Pancreas (tissue), 10 donors: ENCODE measurements around the gene MPPED1. TPM values are rescaled to one million over a fixed set of nuclear protein-coding genes. Genes with fewer than 3 reads are reported as not detected.

ENCODE experiments used
- ATAC-seq, 4 donors: fragments of 200-7000 bp; cut with Tn5 transposase; one replicate each; pipeline versions ENCODE4 v1.8.0 to v1.9.1; 2020; ENCODE audit warnings: mild to moderate bottlenecking in 4 of 4, moderate library complexity in 4 of 4
- DNase-seq, 6 donors: peaks; one replicate each; pipeline ENCODE4 v3.0.0-alpha.2; 2020
- FAIRE-seq: peaks from 2 replicates; lab custom pipeline; 2012; peaks lifted over from hg19 to GRCh38; lab: Jason Lieb, UNC
- H3K27ac ChIP-seq, 4 donors: fragments of 200-600 bp; sonication (generic); 1 replicate in 3 of 4; 2 replicates in 1 of 4; pipeline versions ENCODE4 v1.5.0 to v1.8.0; 2020
- H3K27me3 ChIP-seq, 4 donors: fragments of 200-600 bp; one replicate each; pipeline ENCODE4 v1.8.0; 2021
- H3K36me3 ChIP-seq, 3 donors: fragments of 200-600 bp; sonication (generic) in 1 of 3; one replicate each; pipeline versions ENCODE4 v1.5.0 to v1.8.0; 2020 to 2021
- H3K4me1 ChIP-seq, 3 donors: fragments of 200-600 bp; one replicate each; pipeline ENCODE4 v1.8.0; 2021
- H3K4me3 ChIP-seq, 4 donors: fragments of 200-600 bp; sonication (generic) in 2 of 4; one replicate each; pipeline versions ENCODE4 v1.5.0 to v1.8.0; 2020 to 2021
- H3K9me3 ChIP-seq, 4 donors: fragments of 200-600 bp; one replicate each; pipeline ENCODE4 v1.8.0; 2021
- WGBS, 2 donors: extraction: QIAGEN DNeasy Blood & Tissue Kit; methylation state at CpG; one replicate each; pipeline ENCODE4 v1.1.7; 2013; 5-methylcytosine and 5-hydroxymethylcytosine counted together
- intact Hi-C, 3 donors: fragments of 100-400 bp; cut with DNase I; formaldehyde crosslinking; loops; one replicate each; pipeline versions ENCODE4 v1.11.1 to v1.14.2; 2022
- polyA plus RNA-seq, 2 donors: library from polyadenylated mRNA; stranded (reverse); fragments of 200-250 nt; gene quantifications; one replicate each; pipeline ENCODE4 v1.2.3, GENCODE V29; 2013
- total RNA-seq, 6 donors: library from RNA; stranded (reverse); fragmentation: NEBNext Ultra II Directional in 4 of 6; extraction: Animal tissue kit (Norgen Biotek cat#: 25700) in 4 of 6; gene quantifications; one replicate each; pipeline versions ENCODE4 v1.2.1 to v1.2.4, GENCODE V29; 2021 to 2023
- TF ChIP-seq, protein P1 (sequence below), 4 donors: fragments of 200-600 bp; sonication (generic) in 3 of 4; IDR thresholded peaks; one replicate each; pipeline versions ENCODE4 v1.5.0 to v1.8.0; 2021; ENCODE audit warnings: antibody characterized with exemption in 4 of 4
- donor health status: healthy with polysubstance abuse.
- donor health status: DM: no; HTN: no; CAD: no; lungs with moderate emphysema.
- donor health status: DM: no; HTN: no; CAD: no.
- donor health status: control.
- donor health status: control.
- donor health status: Bipolar disorder and iron deficiency.
- donor health status: DM: yes; HTN: yes; CAD: no.
- donor health status: DM: no; HTN: no; CAD: no.
- donor health status: DM: no; HTN: no; CAD: no.
- donor health status: DM: yes; HTN: yes; CAD: no.

The MPPED1 gene
- total and polyA plus RNA-seq, 8 donors: 0.05 TPM; not detected in 7

DNA sequence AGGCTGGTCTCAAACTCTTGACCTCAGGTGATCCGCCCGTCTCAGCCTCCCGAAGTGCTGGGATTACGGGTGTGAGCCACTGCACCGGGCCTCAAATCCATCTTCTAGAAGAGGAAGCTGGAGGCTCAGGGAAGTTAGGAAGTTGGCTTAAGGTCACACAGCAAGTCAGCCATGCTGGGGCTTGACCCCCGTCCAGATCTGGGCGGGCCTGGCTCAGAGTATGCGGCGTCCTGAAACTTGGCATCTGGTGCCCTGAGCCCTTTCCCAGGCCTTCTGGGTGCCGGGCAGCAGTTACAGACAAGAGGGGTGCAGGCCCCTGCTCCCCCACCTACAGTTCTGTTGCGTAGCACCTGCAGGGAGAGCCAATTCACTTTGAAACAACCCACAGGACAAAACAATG is 11.2 kb downstream of the MPPED1 start:
- DNase-seq (peak in 1 of 6 donors; percentile 5), FAIRE-seq (no peak), ATAC-seq (no peak)
- H3K4me1 ChIP-seq: no peaks in the 10 kb centered on the region
- peaks cover 0 to 6% (median 3%) of the 10 kb centered on the region in 4 donors for H3K27me3 ChIP-seq
- H3K4me3 ChIP-seq: no peak overlapping the region
- intact Hi-C loops: no loop called here
- H3K36me3 ChIP-seq: no peaks in the 10 kb centered on the region
- TF ChIP-seq, protein P1, sequence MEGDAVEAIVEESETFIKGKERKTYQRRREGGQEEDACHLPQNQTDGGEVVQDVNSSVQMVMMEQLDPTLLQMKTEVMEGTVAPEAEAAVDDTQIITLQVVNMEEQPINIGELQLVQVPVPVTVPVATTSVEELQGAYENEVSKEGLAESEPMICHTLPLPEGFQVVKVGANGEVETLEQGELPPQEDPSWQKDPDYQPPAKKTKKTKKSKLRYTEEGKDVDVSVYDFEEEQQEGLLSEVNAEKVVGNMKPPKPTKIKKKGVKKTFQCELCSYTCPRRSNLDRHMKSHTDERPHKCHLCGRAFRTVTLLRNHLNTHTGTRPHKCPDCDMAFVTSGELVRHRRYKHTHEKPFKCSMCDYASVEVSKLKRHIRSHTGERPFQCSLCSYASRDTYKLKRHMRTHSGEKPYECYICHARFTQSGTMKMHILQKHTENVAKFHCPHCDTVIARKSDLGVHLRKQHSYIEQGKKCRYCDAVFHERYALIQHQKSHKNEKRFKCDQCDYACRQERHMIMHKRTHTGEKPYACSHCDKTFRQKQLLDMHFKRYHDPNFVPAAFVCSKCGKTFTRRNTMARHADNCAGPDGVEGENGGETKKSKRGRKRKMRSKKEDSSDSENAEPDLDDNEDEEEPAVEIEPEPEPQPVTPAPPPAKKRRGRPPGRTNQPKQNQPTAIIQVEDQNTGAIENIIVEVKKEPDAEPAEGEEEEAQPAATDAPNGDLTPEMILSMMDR (IDR thresholded peaks at IDR 0.05): no peak
- no peak overlapping the region for H3K27ac ChIP-seq
- H3K9me3 ChIP-seq: no peaks in the 10 kb centered on the region
- WGBS, 2 donors: 71 to 81% methylated on average over 11 of the region's 11 CpGs

DNA sequence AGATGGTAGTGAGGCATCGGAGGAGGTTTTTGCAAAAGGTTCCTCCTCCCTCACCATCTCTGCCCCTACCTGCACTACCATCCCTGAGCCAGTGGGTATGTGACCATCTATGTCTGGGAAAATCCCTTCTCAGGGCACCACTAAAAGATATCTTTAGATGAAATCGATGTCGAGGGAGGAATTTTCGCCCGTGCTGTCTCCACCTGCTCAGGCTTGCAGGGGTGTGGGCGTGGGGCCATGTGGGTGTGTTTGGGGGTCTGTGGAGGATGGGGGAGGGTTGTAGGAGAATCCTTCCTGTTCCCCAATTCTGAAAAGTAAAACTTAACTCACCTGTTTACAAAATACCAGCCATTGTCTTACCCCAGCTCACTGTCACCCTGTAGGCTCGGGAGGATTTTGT is 12.4 kb downstream of the MPPED1 start:
- TF ChIP-seq, protein P1 (IDR thresholded peaks at IDR 0.05): no peak
- intact Hi-C loops: no loop called here
- ATAC-seq: no peak
- 61 to 68% methylated on average over 7 of the region's 7 CpGs for WGBS, 2 donors
- Histone ChIP-seq H3K9me3 (no peaks in the 10 kb centered on the region), H3K36me3 (no peaks in the 10 kb centered on the region), H3K27ac (no peak overlapping the region), H3K4me1 (no peaks in the 10 kb centered on the region), H3K27me3 (peaks cover 0 to 6% (median 3%) of the 10 kb centered on the region in 4 donors), H3K4me3 (no peak overlapping the region)
- DNase-seq: no peak
- FAIRE-seq: no peak

DNA sequence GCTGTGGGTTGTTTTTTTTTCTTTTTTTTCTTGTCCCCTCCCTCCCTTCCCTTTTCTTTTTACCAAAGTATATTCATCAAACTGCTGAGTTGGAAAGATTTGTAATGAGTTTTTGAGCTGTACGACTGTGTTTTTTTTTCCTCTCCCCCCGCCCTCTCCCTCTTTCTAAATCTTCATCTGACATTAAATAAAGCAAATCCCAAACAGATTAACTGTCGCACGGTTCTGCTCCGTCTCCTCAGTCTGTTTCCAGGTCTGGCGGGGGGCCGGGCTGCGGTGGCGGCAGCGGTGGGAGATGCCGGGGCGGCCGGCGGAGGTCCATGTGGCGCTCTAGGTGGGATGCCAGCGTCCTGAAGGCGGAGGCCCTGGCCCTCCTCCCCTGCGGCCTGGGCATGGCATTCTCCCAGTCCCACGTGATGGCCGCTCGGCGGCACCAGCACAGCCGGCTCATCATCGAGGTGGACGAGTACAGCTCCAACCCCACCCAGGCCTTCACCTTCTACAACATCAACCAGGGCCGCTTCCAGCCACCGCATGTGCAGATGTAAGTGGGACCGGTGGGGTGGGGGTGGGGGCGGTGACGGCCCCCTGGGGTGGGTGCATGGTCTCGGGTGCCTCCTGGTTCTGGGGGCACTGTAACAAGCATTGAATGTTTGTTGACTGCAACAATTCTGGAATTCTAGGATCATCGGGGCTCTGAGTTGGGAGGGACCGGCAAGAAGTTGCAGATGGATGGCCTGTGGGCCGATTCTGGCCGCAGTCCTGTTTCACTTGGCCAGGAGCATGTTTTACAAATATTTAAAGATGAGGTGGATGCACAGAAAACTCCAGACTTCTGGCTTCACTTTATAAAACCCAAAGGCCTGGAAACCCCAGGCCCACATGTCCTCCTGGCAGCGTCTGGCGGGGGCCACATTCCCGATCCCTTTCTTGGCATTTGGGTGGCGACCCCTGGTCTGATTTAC is 13.1 kb downstream of the MPPED1 start:
- peak in 1 of 6 donors; percentile 5 for DNase-seq
- no peaks in the 10 kb centered on the region for H3K9me3 ChIP-seq
- WGBS, 2 donors: 66 to 74% methylated on average over 39 of the region's 39 CpGs
- no peak for FAIRE-seq
- intact Hi-C loops: no loop called here
- no peaks in the 10 kb centered on the region for H3K36me3 ChIP-seq
- H3K4me3 ChIP-seq: no peak overlapping the region
- H3K27ac ChIP-seq: no peak overlapping the region
- H3K27me3 ChIP-seq: peaks cover 0 to 6% (median 3%) of the 10 kb centered on the region in 4 donors
- TF ChIP-seq, protein P1 (IDR thresholded peaks at IDR 0.05): no peak
- no peaks in the 10 kb centered on the region for H3K4me1 ChIP-seq
- no peak for ATAC-seq

DNA sequence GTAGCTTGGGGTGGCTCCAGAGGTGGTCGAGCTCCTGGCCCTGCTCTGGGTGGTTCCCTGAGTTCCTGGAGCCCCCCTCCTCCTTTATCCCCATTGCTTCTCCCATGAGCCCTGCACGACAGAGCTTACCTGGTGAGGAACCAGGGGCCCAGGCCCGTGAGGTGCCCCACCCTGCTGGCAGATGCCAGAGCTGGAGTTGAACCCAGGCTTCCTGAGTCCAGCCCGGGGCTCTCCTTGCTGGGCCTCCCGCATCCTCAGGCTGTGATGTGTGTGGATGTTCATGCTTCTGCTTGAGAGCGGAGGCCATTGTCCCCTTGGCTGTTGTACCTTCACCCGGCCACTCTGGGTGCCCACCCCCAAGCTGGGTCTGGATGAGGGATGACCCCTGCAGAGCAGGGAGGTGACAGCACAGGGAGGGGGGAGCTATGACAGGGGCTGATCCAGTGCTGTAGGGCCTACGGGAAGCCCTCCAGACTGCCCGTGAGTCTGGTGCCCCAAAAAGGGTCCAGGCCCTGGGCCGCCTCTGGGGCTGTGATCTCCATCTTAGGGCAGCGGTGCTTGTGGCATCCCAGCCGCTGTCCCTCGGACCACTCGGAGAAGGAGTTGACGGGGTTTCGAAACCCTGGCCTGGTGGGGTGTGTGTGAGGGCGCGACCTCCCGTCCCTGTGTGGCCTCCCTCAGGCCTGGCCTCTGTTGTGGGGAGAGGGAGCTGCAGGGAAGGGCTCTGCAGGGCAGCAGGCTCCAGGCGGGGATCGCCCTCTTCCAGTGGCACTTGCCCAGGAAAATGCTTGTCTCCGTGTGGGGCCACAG is 14.4 kb downstream of the MPPED1 start:
- H3K36me3 ChIP-seq: no peaks in the 10 kb centered on the region
- peaks cover 0 to 6% (median 3%) of the 10 kb centered on the region in 4 donors for H3K27me3 ChIP-seq
- no peak for FAIRE-seq
- WGBS, 2 donors: 71 to 82% methylated on average over 21 to 22 of the region's 22 CpGs
- intact Hi-C loops: no loop called here
- no peaks in the 10 kb centered on the region for H3K9me3 ChIP-seq
- TF ChIP-seq, protein P1 (IDR thresholded peaks at IDR 0.05): no peak
- no peak overlapping the region for H3K27ac ChIP-seq
- no peaks in the 10 kb centered on the region for H3K4me1 ChIP-seq
- DNase-seq: peak in 1 of 6 donors; percentile 9
- no peak overlapping the region for H3K4me3 ChIP-seq
- no peak for ATAC-seq
